T-cell (primary cell): ENCODE results near the gene MAPK8IP1. TPM values are rescaled to one million over a fixed set of nuclear protein-coding genes. Genes with fewer than 3 reads are reported as not detected.

Source experiments
- ATAC-seq, 4 experiments: fragments of 200-7000 bp in 3 of 4; fragments of 150-1000 bp in 1 of 4; cut with Tn5 transposase; replicated peaks in 1 of 4; 1 replicate in 3 of 4; 2 replicates in 1 of 4; pipeline ENCODE4 v1.10.0; 2021; ENCODE audit warnings: moderate library complexity in 3 of 4, mild to moderate bottlenecking in 2 of 4, moderate number of reproducible peaks in 1 of 4
- CTCF ChIA-PET, 2 donors: fragments of 300-600 bp; sonication (Branson Sonifier 250); formaldehyde crosslinking; loops; one replicate each; lab custom pipeline; 2022; ENCODE audit warnings: antibody characterized with exemption in 2 of 2; lab: Charles Lee
- POLR2A ChIA-PET, 2 donors: fragments of 300-600 bp; sonication (Branson Sonifier 250); formaldehyde crosslinking; loops; one replicate each; lab custom pipeline; 2022; ENCODE audit warnings: antibody characterized with exemption in 2 of 2; lab: Charles Lee
- DNase-seq, 35 experiments: peaks; one replicate each; pipeline versions ENCODE4 v3.0.0 to v3.0.0-alpha.2; 2013 to 2023
- H3K27ac ChIP-seq: one replicate; pipeline ENCODE4 v1.5.1; 2013; ENCODE audit warnings: low read length
- H3K27me3 ChIP-seq, 2 experiments: replicated peaks in 1 of 2; 1 replicate in 1 of 2; 2 replicates in 1 of 2; pipeline versions ENCODE4 v1.6.1 to v1.7.0; 2013; ENCODE audit warnings: low read length in 1 of 2, mixed read lengths in 1 of 2; ENCODE audit not compliant: control insufficient read depth in 2 of 2, insufficient read depth in 2 of 2; ENCODE audit errors: extremely low read depth in 1 of 2
- H3K36me3 ChIP-seq, 2 donors: 1 replicate in 1 of 2; 2 replicates in 1 of 2; pipeline versions ENCODE4 v1.6.1 to v1.7.0; 2013; ENCODE audit warnings: low read length in 1 of 2; ENCODE audit not compliant: control insufficient read depth in 2 of 2, insufficient read depth in 1 of 2; ENCODE audit errors: extremely low read depth in 1 of 2
- H3K4me1 ChIP-seq, 2 experiments: 1 replicate in 1 of 2; 2 replicates in 1 of 2; pipeline versions ENCODE4 v1.6.1 to v1.7.0; 2013; ENCODE audit warnings: low read length in 2 of 2, mixed read lengths in 1 of 2; ENCODE audit not compliant: insufficient read depth in 2 of 2, control insufficient read depth in 1 of 2; ENCODE audit errors: extremely low read depth in 1 of 2
- H3K4me3 ChIP-seq, 2 donors: 1 replicate in 1 of 2; 2 replicates in 1 of 2; pipeline versions ENCODE4 v1.5.1 to v1.7.0; 2013; ENCODE audit warnings: mild to moderate bottlenecking in 2 of 2, low read length in 1 of 2, moderate library complexity in 1 of 2; ENCODE audit not compliant: control insufficient read depth in 1 of 2; ENCODE audit errors: extremely low read depth in 1 of 2
- H3K9me3 ChIP-seq: 2 replicates; pipeline ENCODE4 v1.7.0; 2013
- H3K27ac Mint-ChIP-seq, 2 donors: one replicate each; pipeline ENCODE4 v1.8.0; 2020 to 2021; ENCODE audit warnings: mild to moderate bottlenecking in 2 of 2, mixed read lengths in 2 of 2
- H3K27me3 Mint-ChIP-seq, 2 donors: one replicate each; pipeline ENCODE4 v1.8.0; 2021 to 2022; ENCODE audit warnings: mixed read lengths in 2 of 2
- H3K36me3 Mint-ChIP-seq: one replicate; pipeline ENCODE4 v1.8.0; 2021; ENCODE audit warnings: mixed read lengths
- H3K4me1 Mint-ChIP-seq, 3 donors: one replicate each; pipeline ENCODE4 v1.8.0; 2020 to 2022; ENCODE audit warnings: mixed read lengths in 3 of 3, mild to moderate bottlenecking in 1 of 3
- H3K4me3 Mint-ChIP-seq, 3 donors: one replicate each; pipeline ENCODE4 v1.8.0; 2020 to 2022; ENCODE audit warnings: mild to moderate bottlenecking in 3 of 3, mixed read lengths in 3 of 3, moderate library complexity in 3 of 3
- H3K9me3 Mint-ChIP-seq, 3 donors: one replicate each; pipeline ENCODE4 v1.8.0; 2020 to 2022; ENCODE audit warnings: mixed read lengths in 3 of 3
- WGBS: methylation state at CpG from one replicate; pipeline ENCODE4 v1.1.5; 2013; ENCODE audit warnings: missing lambda C conversion rate; ENCODE audit not compliant: insufficient coverage; 5-methylcytosine and 5-hydroxymethylcytosine counted together
- total RNA-seq, 35 experiments: library from RNA in 6 of 35; stranded (reverse) in 6 of 35; fragments of 120-200 nt in 1 of 35; gene quantifications; one replicate each; pipeline versions ENCODE4 v1.2.1 to v1.2.4 and lab custom pipeline; 2013 to 2026

MAPK8IP1 gene
- total RNA-seq, 5 donors from 2014 or later (not counting 1 experiment from before 2014, with no cell fraction given) = 0.90 to 9.9 (median 1.8) TPM

DNA sequence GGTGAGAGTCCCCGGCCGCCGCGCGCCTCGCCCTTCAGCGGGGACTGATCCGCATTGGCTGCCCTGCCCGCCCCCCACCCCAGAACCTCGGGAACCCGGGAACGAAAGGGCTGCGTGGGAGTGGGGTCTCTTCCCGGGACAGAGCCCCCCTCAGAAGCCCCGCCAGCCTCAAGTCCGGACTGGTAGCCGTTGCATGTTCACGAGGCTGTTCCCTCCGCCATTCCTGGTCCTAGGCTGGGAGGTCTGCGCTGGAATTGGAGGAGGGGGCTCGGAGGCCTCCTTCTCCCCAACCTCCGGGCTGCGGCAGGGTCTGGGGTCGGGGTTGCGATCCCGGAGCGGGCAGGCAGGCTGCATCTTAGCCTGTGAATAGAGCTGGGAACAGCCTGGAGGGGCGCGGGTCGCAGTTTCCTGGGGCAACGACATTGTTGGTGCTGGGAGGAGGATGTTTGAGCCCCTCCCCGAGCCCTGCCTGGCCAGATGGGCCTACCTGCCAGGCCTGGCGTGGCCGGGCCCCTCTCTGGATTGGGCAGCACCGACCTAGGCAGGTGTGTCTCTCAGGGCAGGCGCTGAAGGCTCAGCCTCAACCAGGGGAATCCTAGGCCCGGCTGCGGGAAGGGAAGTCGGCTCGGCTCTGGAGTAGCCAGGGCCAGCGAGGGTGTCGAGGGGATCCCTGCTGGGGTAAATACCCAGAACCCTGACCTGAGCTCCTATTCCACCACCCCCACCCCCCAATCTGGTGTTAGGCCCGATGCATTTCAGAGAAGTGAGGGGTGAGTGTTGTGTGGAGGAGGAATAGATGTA, 670 bp downstream of the MAPK8IP1 start:
- Mint-ChIP-seq H3K9me3 (peaks cover 0 to 3% (median 0%) of the 10 kb centered on the region in 3 donors), H3K4me3 (peak overlapping the region in 2 of 3 donors; percentile 28 to 37), H3K27ac (no peak overlapping the region), H3K4me1 (peaks cover 10 to 16% (median 10%) of the 10 kb centered on the region in 3 donors), H3K27me3 (peaks cover under 1 to 2% of the 10 kb centered on the region in 2 donors), H3K36me3 (peaks cover 10% of the 10 kb centered on the region)
- H3K27ac ChIP-seq = no peak overlapping the region
- H3K27me3 ChIP-seq = peaks cover 0 to 26% of the 10 kb centered on the region in 2 experiments
- POLR2A ChIA-PET = interaction anchor here in 1 of 2 donors (0.6 kb wide), 1 partner anchor 236 kb away, joined by 3 read pairs; no protein-coding TSS in a partner anchor
- ATAC-seq (no peak), DNase-seq (no peak)
- WGBS = 27% methylated on average over 26 of the region's 43 CpGs
- CTCF ChIA-PET = no interaction called here
- H3K36me3 ChIP-seq = peaks cover 6 to 7% of the 10 kb centered on the region in 2 donors
- peaks cover 0 to 15% of the 10 kb centered on the region in 2 experiments for H3K4me1 ChIP-seq
- peak overlapping the region; percentile 26 to 49 for H3K4me3 ChIP-seq
- no peaks in the 10 kb centered on the region for H3K9me3 ChIP-seq

- peaks cover 5% of the 10 kb centered on the region for H3K36me3 Mint-ChIP-seq
- Histone ChIP-seq H3K4me3 (no peak overlapping the region), H3K36me3 (peaks cover 0 to 6% of the 10 kb centered on the region in 2 donors), H3K27ac (no peak overlapping the region), H3K9me3 (no peaks in the 10 kb centered on the region), H3K4me1 (peaks cover 0 to 15% of the 10 kb centered on the region in 2 experiments), H3K27me3 (peaks cover 0 to 26% of the 10 kb centered on the region in 2 experiments)
- H3K4me1 Mint-ChIP-seq = peaks cover 10 to 16% (median 10%) of the 10 kb centered on the region in 3 donors
- POLR2A ChIA-PET = no interaction called here
- peaks cover 0 to 3% (median 0%) of the 10 kb centered on the region in 3 donors for H3K9me3 Mint-ChIP-seq
- CTCF ChIA-PET = no interaction called here
- ATAC-seq (no peak), DNase-seq (no peak)
- 88% methylated on average over 2 of the region's 4 CpGs for WGBS
- H3K27ac Mint-ChIP-seq = no peak overlapping the region
- H3K27me3 Mint-ChIP-seq = peaks cover 2 to 3% of the 10 kb centered on the region in 2 donors
- H3K4me3 Mint-ChIP-seq = peak overlapping the region in 2 of 3 donors; percentile 10 to 37
Observed at GRCh38 chr11:45886816-45887520, 1.5 kb downstream of the MAPK8IP1 start.

GRCh38 chr11:45887587-45887986, 2.1 kb downstream of the MAPK8IP1 start:
- Histone ChIP-seq H3K36me3 (peaks cover 0 to 6% of the 10 kb centered on the region in 2 donors), H3K4me1 (peaks cover 0 to 15% of the 10 kb centered on the region in 2 experiments), H3K27me3 (peaks cover 0 to 29% of the 10 kb centered on the region in 2 experiments), H3K9me3 (no peaks in the 10 kb centered on the region), H3K4me3 (no peak overlapping the region), H3K27ac (no peak overlapping the region)
- no peak overlapping the region for H3K27ac Mint-ChIP-seq
- H3K27me3 Mint-ChIP-seq = peaks cover 6 to 8% of the 10 kb centered on the region in 2 donors
- ATAC-seq (no peak), DNase-seq (no peak)
- H3K9me3 Mint-ChIP-seq = peaks cover 0 to 3% (median 0%) of the 10 kb centered on the region in 3 donors
- 92% methylated on average over 10 of the region's 10 CpGs for WGBS
- no peaks in the 10 kb centered on the region for H3K36me3 Mint-ChIP-seq
- no peak overlapping the region for H3K4me3 Mint-ChIP-seq
- POLR2A ChIA-PET = no interaction called here
- H3K4me1 Mint-ChIP-seq = peaks cover 10 to 16% (median 10%) of the 10 kb centered on the region in 3 donors
- CTCF ChIA-PET = interaction anchor here in 1 of 2 donors (0.7 kb wide), 1 partner anchor 16 kb away, joined by 4 read pairs; no protein-coding TSS in a partner anchor

GRCh38 chr11:45889555-45889954, 4.1 kb downstream of the MAPK8IP1 start:
- CTCF ChIA-PET = no interaction called here
- Mint-ChIP-seq H3K27me3 (peaks cover 17 to 20% of the 10 kb centered on the region in 2 donors), H3K4me3 (no peak overlapping the region), H3K4me1 (peaks cover 8% of the 10 kb centered on the region in 3 donors), H3K9me3 (peaks cover 0 to under 1% (median 0%) of the 10 kb centered on the region in 3 donors), H3K36me3 (no peaks in the 10 kb centered on the region), H3K27ac (no peak overlapping the region)
- POLR2A ChIA-PET = no interaction called here
- Histone ChIP-seq H3K36me3 (no peaks in the 10 kb centered on the region), H3K4me3 (no peak overlapping the region), H3K4me1 (peaks cover 0 to 15% of the 10 kb centered on the region in 2 experiments), H3K27me3 (peaks cover 0 to 39% of the 10 kb centered on the region in 2 experiments), H3K9me3 (no peaks in the 10 kb centered on the region), H3K27ac (no peak overlapping the region)
- DNase-seq (no peak), ATAC-seq (no peak)
- 94% methylated on average over 3 of the region's 8 CpGs for WGBS

DNA sequence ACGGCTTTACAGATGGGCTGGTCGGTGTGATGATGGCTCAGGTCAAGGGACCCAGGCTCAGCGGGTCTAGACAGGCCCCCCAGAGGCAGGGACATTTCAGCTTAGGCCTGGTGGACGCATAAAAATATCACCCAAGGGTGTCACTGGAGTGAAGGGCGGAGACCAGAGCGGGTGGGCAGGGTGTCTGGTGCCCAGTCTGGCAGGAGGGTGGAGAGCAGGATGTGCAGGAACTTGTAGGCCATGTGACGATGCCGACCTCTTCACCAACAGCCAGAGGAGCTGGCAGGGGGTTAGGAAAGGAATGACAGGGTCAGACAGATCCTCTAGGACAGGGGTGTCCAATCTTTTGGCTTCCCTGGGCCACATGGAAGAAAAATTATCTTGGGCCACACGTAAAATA, 4.5 kb downstream of the MAPK8IP1 start:
- Mint-ChIP-seq H3K36me3 (no peaks in the 10 kb centered on the region), H3K27me3 (peaks cover 21 to 24% of the 10 kb centered on the region in 2 donors), H3K9me3 (no peaks in the 10 kb centered on the region), H3K4me3 (no peak overlapping the region), H3K27ac (no peak overlapping the region), H3K4me1 (peaks cover 4% of the 10 kb centered on the region in 3 donors)
- Histone ChIP-seq H3K9me3 (no peaks in the 10 kb centered on the region), H3K36me3 (no peaks in the 10 kb centered on the region), H3K4me1 (peaks cover 0 to 11% of the 10 kb centered on the region in 2 experiments), H3K4me3 (no peak overlapping the region), H3K27me3 (peaks cover 0 to 39% of the 10 kb centered on the region in 2 experiments), H3K27ac (no peak overlapping the region)
- ChIA-PET CTCF (interaction anchor here in 1 of 2 donors (0.6 kb wide), 1 partner anchor 27 kb away, joined by 3 read pairs; no protein-coding TSS in a partner anchor), POLR2A (interaction anchor here in 1 of 2 donors (0.6 kb wide), 1 partner anchor 15 kb away, joined by 3 read pairs; no protein-coding TSS in a partner anchor)
- no peak for ATAC-seq
- WGBS = 91% methylated on average over 7 of the region's 9 CpGs
- DNase-seq = no peak
